Measurements from ENCODE around the gene NEUROG2. TPM values are rescaled to one million over a fixed set of nuclear protein-coding genes. Genes with fewer than 3 reads are reported as not detected.

The NEUROG2 gene
- total RNA-seq, 1 experiment from 2014 or later, result not detected

DNA sequence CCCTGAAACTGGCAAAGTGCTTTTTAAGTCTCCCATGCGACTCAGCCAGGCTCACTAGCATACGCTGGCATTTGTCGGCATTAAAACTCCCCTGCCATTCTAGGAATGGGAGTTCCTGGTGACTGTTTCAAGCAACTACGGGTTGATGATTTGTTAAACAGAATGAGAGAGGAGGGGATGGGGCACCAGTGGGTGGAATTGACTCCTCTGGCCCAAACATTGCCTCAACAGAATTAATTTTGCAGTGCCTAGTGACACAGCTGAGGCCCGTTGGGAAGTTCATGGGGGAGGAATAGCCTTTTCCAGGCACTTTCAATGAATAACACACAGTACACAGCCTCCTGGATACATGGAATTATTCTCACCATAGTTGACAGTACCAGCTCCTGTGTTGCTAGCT lies 30.1 kb downstream of the NEUROG2 start:
- Histone ChIP-seq H2AFZ (ENCODE audit: low read length) (no peak overlapping the region), H4K91ac (ENCODE audit: insufficient read length, low read depth, low read length) (no peak overlapping the region), H3K27ac (ENCODE audit: insufficient read length, low read depth, low read length) (no peak overlapping the region), H3K79me1 (ENCODE audit: insufficient read depth, low read depth, low read length, poor library complexity, severe bottlenecking) (no peaks in the 10 kb centered on the region), H4K5ac (ENCODE audit: insufficient read length, low read depth, low read length) (no peak overlapping the region), H4K8ac (replicated peaks; ENCODE audit: insufficient read length, low read depth, low read length) (no peak overlapping the region), H4K20me1 (ENCODE audit: control insufficient read depth, insufficient read depth, insufficient read length) (peaks cover 2% of the 10 kb centered on the region), H3K14ac (ENCODE audit: insufficient read depth, low read length) (no peak overlapping the region), H2BK20ac (ENCODE audit: low read depth, low read length, poor library complexity, severe bottlenecking) (no peak overlapping the region), H3K4me2 (ENCODE audit: insufficient read depth, insufficient read length, low read length) (no peak overlapping the region), H3K23ac (ENCODE audit: insufficient read length, low read depth, low read length) (no peak overlapping the region), H3K9me3 (ENCODE audit: control insufficient read depth, low read depth, low read length) (no peaks in the 10 kb centered on the region), H2BK120ac (ENCODE audit: low read depth, low read length, poor library complexity, severe bottlenecking) (no peak overlapping the region), H3K9ac (ENCODE audit: extremely low read depth, insufficient read length, low read length) (no peak overlapping the region), H3K4ac (ENCODE audit: low read depth, low read length) (no peak overlapping the region), H3K18ac (ENCODE audit: insufficient read length, low read depth, low read length) (no peak overlapping the region), H3K56ac (ENCODE audit: insufficient read length, low read depth, low read length) (no peak overlapping the region), H3K27me3 (ENCODE audit: insufficient read depth, low read length) (no peaks in the 10 kb centered on the region), H2BK12ac (ENCODE audit: insufficient read length, low read depth, low read length) (no peak overlapping the region), H2BK15ac (ENCODE audit: low read depth, low read length) (no peak overlapping the region), H3T11ph (ENCODE audit: low read length) (no peak overlapping the region), H2BK5ac (ENCODE audit: insufficient read length, low read length) (no peak overlapping the region), H2AK5ac (ENCODE audit: insufficient read length, low read length) (no peak overlapping the region), H3K79me2 (ENCODE audit: insufficient read depth, low read length) (no peaks in the 10 kb centered on the region), H3K23me2 (ENCODE audit: insufficient read length, low read depth, low read length, poor library complexity, severe bottlenecking) (no peaks in the 10 kb centered on the region), H3K4me1 (ENCODE audit: insufficient read depth, low read length) (no peaks in the 10 kb centered on the region)
- WGBS (ENCODE audit: extremely low coverage, insufficient read length, low lambda C conversion rate), result no CpG with 5 or more reads among the region's 5 CpGs
- peaks cover 8 to 29% (median 13%) of the 10 kb centered on the region in 3 experiments for H3K36me3 Mint-ChIP-seq (ENCODE audit: insufficient read depth in 1 of 3, low read depth in 3 of 3)
- TF ChIP-seq CTCF (conservative IDR thresholded peaks at IDR 0.05), result no peak
- H3K27ac Mint-ChIP-seq, result no peak overlapping the region
- no peak for DNase-seq
- H3K9me3 Mint-ChIP-seq, result peaks cover 28 to 30% of the 10 kb centered on the region in 2 experiments
- H3K4me3 Mint-ChIP-seq, result no peak overlapping the region
- H3K27me3 Mint-ChIP-seq (ENCODE audit: low read depth), result peaks cover 1% of the 10 kb centered on the region
- no peaks in the 10 kb centered on the region for H3K4me1 Mint-ChIP-seq
